Measurements from ENCODE around the gene PPID.
"Not testable (repeated sequence)": the region's sequence is repeated elsewhere in the genome, so short reads cannot be mapped to it uniquely, and the experiment has no call there.

PPID gene

GRCh38 chr4:158722917-158723793 lies at the start of gene PPID:
Gene PPID (minus strand): TSS chr4:158723396. CDS start chr4:158723288, 108 bp downstream.
- peak; percentile 72 for DNase-seq (ENCODE audit: low read depth)

GRCh38 chr4:158771776-158772175 lies 48.6 kb upstream of the PPID start:
- no peak for DNase-seq (ENCODE audit: low read depth)

- DNase-seq (ENCODE audit: low read depth), result no peak
Observed at GRCh38 chr4:158770671-158771070, 47.5 kb upstream of the PPID start.

GRCh38 chr4:158769175-158769921 lies 46.2 kb upstream of the PPID start:
- DNase-seq (ENCODE audit: low read depth), result peak; percentile 16

- DNase-seq (ENCODE audit: low read depth), result peak; percentile 43
Observed at GRCh38 chr4:158768555-158769174, 45.5 kb upstream of the PPID start, which contains the start of gene FNIP2. Gene FNIP2 (plus strand): TSS chr4:158769026. CDS start chr4:158769213, 187 bp downstream.

- DNase-seq (ENCODE audit: low read depth), result no peak
Observed at GRCh38 chr4:158767451-158767850, 44.3 kb upstream of the PPID start.

- DNase-seq (ENCODE audit: low read depth), result no peak
Observed at GRCh38 chr4:158766434-158767044, 43.3 kb upstream of the PPID start.

GRCh38 chr4:158763462-158763861 lies 40.3 kb upstream of the PPID start:
- DNase-seq (ENCODE audit: low read depth), result no peak

- no peak for DNase-seq (ENCODE audit: low read depth)
Observed at GRCh38 chr4:158762553-158762952, 39.4 kb upstream of the PPID start.

- DNase-seq (ENCODE audit: low read depth), result no peak
Observed at GRCh38 chr4:158760866-158761265, 37.7 kb upstream of the PPID start.

- DNase-seq (ENCODE audit: low read depth), result not testable (repeated sequence)
Observed at GRCh38 chr4:158759539-158759938, 36.3 kb upstream of the PPID start.

- no peak for DNase-seq (ENCODE audit: low read depth)
Observed at GRCh38 chr4:158758703-158759102, 35.5 kb upstream of the PPID start.

- no peak for DNase-seq (ENCODE audit: low read depth)
Observed at GRCh38 chr4:158758142-158758541, 34.9 kb upstream of the PPID start.

- no peak for DNase-seq (ENCODE audit: low read depth)
Observed at GRCh38 chr4:158756588-158756987, 33.4 kb upstream of the PPID start.

GRCh38 chr4:158755819-158756218 lies 32.6 kb upstream of the PPID start:
- DNase-seq (ENCODE audit: low read depth), result not testable (repeated sequence)

GRCh38 chr4:158754385-158755180 lies 31.4 kb upstream of the PPID start:
- no peak for DNase-seq (ENCODE audit: low read depth)

GRCh38 chr4:158750379-158750778 lies 27.2 kb upstream of the PPID start:
- DNase-seq (ENCODE audit: low read depth), result no peak

- not testable (repeated sequence) for DNase-seq (ENCODE audit: low read depth)
Observed at GRCh38 chr4:158746537-158746936, 23.3 kb upstream of the PPID start.

GRCh38 chr4:158741326-158742021 lies 18.3 kb upstream of the PPID start:
- DNase-seq (ENCODE audit: low read depth), result no peak

GRCh38 chr4:158739600-158739999 lies 16.4 kb upstream of the PPID start:
- no peak for DNase-seq (ENCODE audit: low read depth)

GRCh38 chr4:158738866-158739265 lies 15.7 kb upstream of the PPID start:
- no peak for DNase-seq (ENCODE audit: low read depth)

Measured in stimulated activated CD8-positive, alpha-beta memory T cell treated with anti-CD3 and anti-CD28 coated beads, Interleukin-12 subunit alpha, Interleukin-12 subunit beta, amount 100 ng/mL, for 1 hour (primary cell).